ENCODE measurements around the gene NEUROD6. TPM values are rescaled to one million over a fixed set of nuclear protein-coding genes. Genes with fewer than 3 reads are reported as not detected.

Gene NEUROD6
- polyA plus RNA-seq, 1 donor from 2014 or later = not detected

DNA sequence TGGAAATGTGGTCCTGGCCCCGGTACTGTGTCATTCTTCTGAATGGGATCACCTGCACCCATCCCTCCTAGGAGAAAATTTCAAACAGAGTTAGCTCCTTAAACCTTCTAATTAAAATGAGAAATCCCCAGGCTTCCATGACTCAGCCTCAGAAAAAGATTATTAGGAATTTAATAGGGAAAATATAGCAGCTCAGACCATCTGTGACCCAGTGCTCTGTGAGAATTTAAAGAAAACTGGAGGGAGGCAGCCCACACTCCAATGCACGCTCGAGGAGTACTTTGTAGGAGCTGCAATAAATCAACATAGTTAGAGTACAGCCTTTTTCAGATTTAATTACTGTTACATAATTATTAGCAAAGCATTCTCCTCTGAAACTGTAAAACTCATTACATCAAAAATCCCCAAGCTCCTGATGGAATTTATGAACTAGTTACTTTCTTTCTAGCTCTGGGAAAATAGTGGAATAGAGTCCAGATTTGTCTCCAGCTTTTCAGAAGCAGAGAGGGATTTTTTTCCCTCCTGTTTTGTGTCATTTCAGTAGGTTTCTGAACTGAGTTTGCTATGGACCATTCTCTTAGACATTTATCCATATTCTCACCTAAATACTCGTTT lies 30.1 kb downstream of the NEUROD6 start:
- no peak overlapping the region for H3K27ac ChIP-seq (ENCODE audit: low read length)
- H2AFZ ChIP-seq (ENCODE audit: low read depth, low read length) = no peak overlapping the region
- no peaks in the 10 kb centered on the region for H4K20me1 ChIP-seq (ENCODE audit: insufficient read depth)
- TF ChIP-seq EP300 (conservative IDR thresholded peaks at IDR 0.05; ENCODE audit: poor library complexity, severe bottlenecking) (no peak), MXI1 (conservative IDR thresholded peaks at IDR 0.05; ENCODE audit: poor library complexity, severe bottlenecking) (no peak), SMC3 (conservative IDR thresholded peaks at IDR 0.05; ENCODE audit: poor library complexity) (no peak), EZH2 (IDR thresholded peaks at IDR 0.05; ENCODE audit: borderline replicate concordance, insufficient read depth, low read length, poor library complexity, severe bottlenecking) (no peak), POLR2AphosphoS5 (IDR thresholded peaks at IDR 0.05) (no peak), TAF1 (IDR thresholded peaks at IDR 0.05; ENCODE audit: low read depth) (no peak), RAD21 (conservative IDR thresholded peaks at IDR 0.05) (no peak)
- TF ChIP-seq, protein P1, sequence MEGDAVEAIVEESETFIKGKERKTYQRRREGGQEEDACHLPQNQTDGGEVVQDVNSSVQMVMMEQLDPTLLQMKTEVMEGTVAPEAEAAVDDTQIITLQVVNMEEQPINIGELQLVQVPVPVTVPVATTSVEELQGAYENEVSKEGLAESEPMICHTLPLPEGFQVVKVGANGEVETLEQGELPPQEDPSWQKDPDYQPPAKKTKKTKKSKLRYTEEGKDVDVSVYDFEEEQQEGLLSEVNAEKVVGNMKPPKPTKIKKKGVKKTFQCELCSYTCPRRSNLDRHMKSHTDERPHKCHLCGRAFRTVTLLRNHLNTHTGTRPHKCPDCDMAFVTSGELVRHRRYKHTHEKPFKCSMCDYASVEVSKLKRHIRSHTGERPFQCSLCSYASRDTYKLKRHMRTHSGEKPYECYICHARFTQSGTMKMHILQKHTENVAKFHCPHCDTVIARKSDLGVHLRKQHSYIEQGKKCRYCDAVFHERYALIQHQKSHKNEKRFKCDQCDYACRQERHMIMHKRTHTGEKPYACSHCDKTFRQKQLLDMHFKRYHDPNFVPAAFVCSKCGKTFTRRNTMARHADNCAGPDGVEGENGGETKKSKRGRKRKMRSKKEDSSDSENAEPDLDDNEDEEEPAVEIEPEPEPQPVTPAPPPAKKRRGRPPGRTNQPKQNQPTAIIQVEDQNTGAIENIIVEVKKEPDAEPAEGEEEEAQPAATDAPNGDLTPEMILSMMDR (IDR thresholded peaks at IDR 0.05; ENCODE audit: poor library complexity, severe bottlenecking) = no peak
- TF ChIP-seq, protein P2, sequence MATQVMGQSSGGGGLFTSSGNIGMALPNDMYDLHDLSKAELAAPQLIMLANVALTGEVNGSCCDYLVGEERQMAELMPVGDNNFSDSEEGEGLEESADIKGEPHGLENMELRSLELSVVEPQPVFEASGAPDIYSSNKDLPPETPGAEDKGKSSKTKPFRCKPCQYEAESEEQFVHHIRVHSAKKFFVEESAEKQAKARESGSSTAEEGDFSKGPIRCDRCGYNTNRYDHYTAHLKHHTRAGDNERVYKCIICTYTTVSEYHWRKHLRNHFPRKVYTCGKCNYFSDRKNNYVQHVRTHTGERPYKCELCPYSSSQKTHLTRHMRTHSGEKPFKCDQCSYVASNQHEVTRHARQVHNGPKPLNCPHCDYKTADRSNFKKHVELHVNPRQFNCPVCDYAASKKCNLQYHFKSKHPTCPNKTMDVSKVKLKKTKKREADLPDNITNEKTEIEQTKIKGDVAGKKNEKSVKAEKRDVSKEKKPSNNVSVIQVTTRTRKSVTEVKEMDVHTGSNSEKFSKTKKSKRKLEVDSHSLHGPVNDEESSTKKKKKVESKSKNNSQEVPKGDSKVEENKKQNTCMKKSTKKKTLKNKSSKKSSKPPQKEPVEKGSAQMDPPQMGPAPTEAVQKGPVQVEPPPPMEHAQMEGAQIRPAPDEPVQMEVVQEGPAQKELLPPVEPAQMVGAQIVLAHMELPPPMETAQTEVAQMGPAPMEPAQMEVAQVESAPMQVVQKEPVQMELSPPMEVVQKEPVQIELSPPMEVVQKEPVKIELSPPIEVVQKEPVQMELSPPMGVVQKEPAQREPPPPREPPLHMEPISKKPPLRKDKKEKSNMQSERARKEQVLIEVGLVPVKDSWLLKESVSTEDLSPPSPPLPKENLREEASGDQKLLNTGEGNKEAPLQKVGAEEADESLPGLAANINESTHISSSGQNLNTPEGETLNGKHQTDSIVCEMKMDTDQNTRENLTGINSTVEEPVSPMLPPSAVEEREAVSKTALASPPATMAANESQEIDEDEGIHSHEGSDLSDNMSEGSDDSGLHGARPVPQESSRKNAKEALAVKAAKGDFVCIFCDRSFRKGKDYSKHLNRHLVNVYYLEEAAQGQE (IDR thresholded peaks at IDR 0.05; ENCODE audit: borderline replicate concordance) = no peak
- no peaks in the 10 kb centered on the region for H3F3A ChIP-seq (ENCODE audit: insufficient read depth, low read length, poor library complexity, severe bottlenecking)
- no peaks in the 10 kb centered on the region for H3K79me2 ChIP-seq (replicated peaks; ENCODE audit: insufficient read depth, low read length)
- no peaks in the 10 kb centered on the region for H3K9me2 ChIP-seq (ENCODE audit: insufficient read depth, low read length)
- H3K9ac ChIP-seq (ENCODE audit: low read length) = no peak overlapping the region
- H3K27me3 ChIP-seq (ENCODE audit: insufficient read depth, low read depth, low read length) = no peaks in the 10 kb centered on the region
- no peaks in the 10 kb centered on the region for H3K9me3 ChIP-seq (ENCODE audit: low read length)
- no peaks in the 10 kb centered on the region for H3K36me3 ChIP-seq (ENCODE audit: insufficient read depth, low read length)
- H3K4me3 ChIP-seq (ENCODE audit: low read length) = no peak overlapping the region
- no peak overlapping the region for H3K4me2 ChIP-seq (ENCODE audit: low read length)

DNA sequence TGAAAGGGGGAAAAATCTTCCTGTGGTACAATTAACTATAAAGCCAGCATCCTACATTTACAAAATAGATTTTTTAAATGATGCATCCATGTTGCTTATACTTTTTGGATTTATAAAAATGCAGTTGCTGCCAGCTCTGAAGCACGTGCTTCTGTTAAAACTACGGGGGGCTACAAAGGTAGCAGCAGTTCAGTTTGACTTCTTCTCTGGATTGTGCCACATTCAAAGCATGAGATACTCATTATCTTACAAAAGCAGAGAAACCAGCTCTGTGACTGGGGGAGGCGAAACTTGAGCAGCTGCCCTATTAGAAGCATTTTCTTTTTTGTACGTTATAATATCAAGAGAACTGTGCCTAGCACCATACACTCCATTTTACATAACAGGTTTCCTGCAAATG lies 31.1 kb downstream of the NEUROD6 start:
- H3K79me2 ChIP-seq (replicated peaks; ENCODE audit: insufficient read depth, low read length) = no peaks in the 10 kb centered on the region
- H3K27me3 ChIP-seq (ENCODE audit: insufficient read depth, low read depth, low read length) = no peaks in the 10 kb centered on the region
- H3K4me3 ChIP-seq (ENCODE audit: low read length) = no peak overlapping the region
- no peak overlapping the region for H3K27ac ChIP-seq (ENCODE audit: low read length)
- no peaks in the 10 kb centered on the region for H3K9me3 ChIP-seq (ENCODE audit: low read length)
- no peaks in the 10 kb centered on the region for H3K9me2 ChIP-seq (ENCODE audit: insufficient read depth, low read length)
- H4K20me1 ChIP-seq (ENCODE audit: insufficient read depth) = no peaks in the 10 kb centered on the region
- TF ChIP-seq RAD21 (conservative IDR thresholded peaks at IDR 0.05) (no peak), EP300 (conservative IDR thresholded peaks at IDR 0.05; ENCODE audit: poor library complexity, severe bottlenecking) (no peak), POLR2AphosphoS5 (IDR thresholded peaks at IDR 0.05) (no peak), EZH2 (IDR thresholded peaks at IDR 0.05; ENCODE audit: borderline replicate concordance, insufficient read depth, low read length, poor library complexity, severe bottlenecking) (no peak), TAF1 (IDR thresholded peaks at IDR 0.05; ENCODE audit: low read depth) (no peak), SMC3 (conservative IDR thresholded peaks at IDR 0.05; ENCODE audit: poor library complexity) (no peak), MXI1 (conservative IDR thresholded peaks at IDR 0.05; ENCODE audit: poor library complexity, severe bottlenecking) (no peak)
- TF ChIP-seq, protein P2 (IDR thresholded peaks at IDR 0.05; ENCODE audit: borderline replicate concordance) = no peak
- TF ChIP-seq, protein P1 (IDR thresholded peaks at IDR 0.05; ENCODE audit: poor library complexity, severe bottlenecking) = no peak
- no peak overlapping the region for H3K4me2 ChIP-seq (ENCODE audit: low read length)
- H3K36me3 ChIP-seq (ENCODE audit: insufficient read depth, low read length) = no peaks in the 10 kb centered on the region
- H3F3A ChIP-seq (ENCODE audit: insufficient read depth, low read length, poor library complexity, severe bottlenecking) = no peaks in the 10 kb centered on the region
- H2AFZ ChIP-seq (ENCODE audit: low read depth, low read length) = no peak overlapping the region
- no peak overlapping the region for H3K9ac ChIP-seq (ENCODE audit: low read length)
